Endothelial cell of umbilical vein (primary cell): ENCODE data around the gene VWA5A.

Experiments used
- EZH2 ChIP-seq: IDR thresholded peaks from 2 replicates; pipeline ENCODE4 v1.6.1; 2012; ENCODE audit warnings: borderline replicate concordance, low read depth, mild to moderate bottlenecking, moderate library complexity, low read length, inconsistent platforms; ENCODE audit not compliant: severe bottlenecking
- FOS ChIP-seq: IDR thresholded peaks from 2 replicates; pipeline ENCODE4 v1.6.1; 2011; ENCODE audit warnings: mild to moderate bottlenecking, low read length, moderate library complexity, borderline replicate concordance; ENCODE audit not compliant: insufficient read depth
- POLR2A ChIP-seq: IDR thresholded peaks from 2 replicates; pipeline ENCODE4 v1.6.1; 2012; ENCODE audit warnings: low read depth, mild to moderate bottlenecking, control low read depth, low read length
- TF ChIP-seq, protein P1 (sequence below), 2 donors: IDR thresholded peaks; 1 replicate in 1 of 2; 2 replicates in 1 of 2; pipeline ENCODE4 v1.5.1; 2011; ENCODE audit warnings: low read length in 2 of 2, mild to moderate bottlenecking in 2 of 2, moderate library complexity in 2 of 2, control low read depth in 1 of 2, inconsistent platforms in 1 of 2, low read depth in 1 of 2; ENCODE audit not compliant: insufficient read depth in 1 of 2; ENCODE audit errors: extremely low read depth in 1 of 2
- TF ChIP-seq, protein P2 (sequence below): IDR thresholded peaks from 2 replicates; pipeline ENCODE4 v1.6.1; 2011; ENCODE audit not compliant: insufficient read depth, insufficient read length

DNA sequence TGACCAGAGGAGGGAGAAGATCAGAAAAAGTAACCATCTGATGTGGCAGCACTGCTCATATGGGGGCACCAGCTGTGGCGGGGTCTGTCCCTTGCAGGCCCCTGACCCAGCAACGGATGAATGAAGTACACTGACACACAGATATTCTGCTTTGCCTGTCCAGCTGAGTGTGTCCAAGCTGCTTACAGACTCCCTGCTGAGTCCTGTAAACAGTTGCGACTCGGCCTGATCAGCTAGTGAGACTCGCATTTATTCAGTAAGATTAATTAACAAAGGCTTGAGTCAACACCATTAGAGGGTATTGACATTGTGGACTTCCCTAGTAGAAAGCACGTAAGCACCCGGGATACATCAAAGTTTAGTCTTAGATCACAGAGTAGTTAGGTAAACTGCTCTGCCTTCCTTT lies 52.6 kb downstream of the VWA5A start:
- no peak for TF ChIP-seq EZH2
- TF ChIP-seq, protein P1, sequence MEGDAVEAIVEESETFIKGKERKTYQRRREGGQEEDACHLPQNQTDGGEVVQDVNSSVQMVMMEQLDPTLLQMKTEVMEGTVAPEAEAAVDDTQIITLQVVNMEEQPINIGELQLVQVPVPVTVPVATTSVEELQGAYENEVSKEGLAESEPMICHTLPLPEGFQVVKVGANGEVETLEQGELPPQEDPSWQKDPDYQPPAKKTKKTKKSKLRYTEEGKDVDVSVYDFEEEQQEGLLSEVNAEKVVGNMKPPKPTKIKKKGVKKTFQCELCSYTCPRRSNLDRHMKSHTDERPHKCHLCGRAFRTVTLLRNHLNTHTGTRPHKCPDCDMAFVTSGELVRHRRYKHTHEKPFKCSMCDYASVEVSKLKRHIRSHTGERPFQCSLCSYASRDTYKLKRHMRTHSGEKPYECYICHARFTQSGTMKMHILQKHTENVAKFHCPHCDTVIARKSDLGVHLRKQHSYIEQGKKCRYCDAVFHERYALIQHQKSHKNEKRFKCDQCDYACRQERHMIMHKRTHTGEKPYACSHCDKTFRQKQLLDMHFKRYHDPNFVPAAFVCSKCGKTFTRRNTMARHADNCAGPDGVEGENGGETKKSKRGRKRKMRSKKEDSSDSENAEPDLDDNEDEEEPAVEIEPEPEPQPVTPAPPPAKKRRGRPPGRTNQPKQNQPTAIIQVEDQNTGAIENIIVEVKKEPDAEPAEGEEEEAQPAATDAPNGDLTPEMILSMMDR (IDR thresholded peaks at IDR 0.05; ENCODE audit: extremely low read depth in 1 of 2, insufficient read depth in 1 of 2, low read depth in 1 of 2, low read length in 2 of 2), result no peak
- TF ChIP-seq FOS, result no peak
- TF ChIP-seq POLR2A, result no peak
- TF ChIP-seq, protein P2, sequence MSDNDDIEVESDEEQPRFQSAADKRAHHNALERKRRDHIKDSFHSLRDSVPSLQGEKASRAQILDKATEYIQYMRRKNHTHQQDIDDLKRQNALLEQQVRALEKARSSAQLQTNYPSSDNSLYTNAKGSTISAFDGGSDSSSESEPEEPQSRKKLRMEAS, result no peak
